ENCODE measurements around the gene SYCP2. TPM values are rescaled to one million over a fixed set of nuclear protein-coding genes. Genes with fewer than 3 reads are reported as not detected.
A peak's percentile ranks its signal among the peaks of the same experiment; 100 is the strongest.
"Not testable (repeated sequence)": the region's sequence is repeated elsewhere in the genome, so short reads cannot be mapped to it uniquely, and the experiment has no call there.

Gene SYCP2
- total RNA-seq, 2 donors from 2014 or later: 4.8 to 10.6 TPM

DNA sequence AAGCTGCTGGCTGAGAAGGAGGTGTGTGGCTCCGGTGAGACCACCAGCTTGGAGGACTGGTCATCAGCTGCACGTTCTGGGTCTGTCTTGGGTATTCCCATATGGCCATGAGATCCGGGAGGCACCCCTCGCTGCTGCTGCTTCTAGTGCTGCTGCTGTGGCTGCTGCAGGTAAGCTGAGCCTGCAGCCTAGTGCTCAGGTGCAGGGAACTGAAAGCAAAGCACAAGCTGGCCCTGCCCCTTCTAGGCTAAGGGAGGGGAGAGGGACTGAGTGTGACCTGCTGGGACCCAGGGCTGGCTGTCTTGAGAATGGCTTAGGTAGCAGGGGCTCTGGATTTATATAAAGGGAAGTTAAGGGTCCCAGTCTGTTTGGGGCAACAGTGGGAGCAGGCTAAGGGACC is 25.2 kb upstream of the SYCP2 start:
- no peaks in the 10 kb centered on the region for H3K27me3 ChIP-seq (replicated peaks; ENCODE audit: insufficient read depth)
- H3K27ac ChIP-seq: no peak overlapping the region
- no peak for DNase-seq (ENCODE audit: low spot score)
- H3K9me3 ChIP-seq: no peaks in the 10 kb centered on the region
- 75% methylated on average over 4 of the region's 4 CpGs for WGBS
- TF ChIP-seq POLR2A (IDR thresholded peaks at IDR 0.05) (peak; percentile 23), POLR2AphosphoS5 (IDR thresholded peaks at IDR 0.05) (no peak)
- TF ChIP-seq, protein P1, sequence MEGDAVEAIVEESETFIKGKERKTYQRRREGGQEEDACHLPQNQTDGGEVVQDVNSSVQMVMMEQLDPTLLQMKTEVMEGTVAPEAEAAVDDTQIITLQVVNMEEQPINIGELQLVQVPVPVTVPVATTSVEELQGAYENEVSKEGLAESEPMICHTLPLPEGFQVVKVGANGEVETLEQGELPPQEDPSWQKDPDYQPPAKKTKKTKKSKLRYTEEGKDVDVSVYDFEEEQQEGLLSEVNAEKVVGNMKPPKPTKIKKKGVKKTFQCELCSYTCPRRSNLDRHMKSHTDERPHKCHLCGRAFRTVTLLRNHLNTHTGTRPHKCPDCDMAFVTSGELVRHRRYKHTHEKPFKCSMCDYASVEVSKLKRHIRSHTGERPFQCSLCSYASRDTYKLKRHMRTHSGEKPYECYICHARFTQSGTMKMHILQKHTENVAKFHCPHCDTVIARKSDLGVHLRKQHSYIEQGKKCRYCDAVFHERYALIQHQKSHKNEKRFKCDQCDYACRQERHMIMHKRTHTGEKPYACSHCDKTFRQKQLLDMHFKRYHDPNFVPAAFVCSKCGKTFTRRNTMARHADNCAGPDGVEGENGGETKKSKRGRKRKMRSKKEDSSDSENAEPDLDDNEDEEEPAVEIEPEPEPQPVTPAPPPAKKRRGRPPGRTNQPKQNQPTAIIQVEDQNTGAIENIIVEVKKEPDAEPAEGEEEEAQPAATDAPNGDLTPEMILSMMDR (IDR thresholded peaks at IDR 0.05): no peak
- H3K36me3 ChIP-seq: no peaks in the 10 kb centered on the region
- H3K4me1 ChIP-seq (replicated peaks): no peaks in the 10 kb centered on the region
- peak overlapping the region; percentile 6 to 14 for H3K4me3 ChIP-seq
- intact Hi-C loops (cut with DNase I): no loop called here

DNA sequence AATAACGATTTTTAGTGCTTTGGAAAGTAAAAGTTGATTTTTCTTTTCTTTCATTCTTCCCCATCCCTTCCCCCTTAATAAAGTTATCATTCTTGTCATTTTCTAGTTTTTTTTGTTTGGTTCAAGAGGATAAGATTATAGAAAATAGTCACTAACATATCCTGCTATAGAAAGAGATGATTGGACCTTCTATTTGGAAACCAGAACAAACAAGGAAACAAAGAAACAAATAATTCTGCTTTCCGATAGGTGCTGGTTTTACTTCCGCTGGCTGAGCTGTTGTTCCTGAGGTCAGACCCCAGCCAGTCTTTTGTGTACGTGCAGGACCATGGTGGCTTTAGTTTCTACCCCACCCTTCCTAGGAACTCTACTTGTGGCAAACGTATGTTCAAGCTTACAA is 24.7 kb upstream of the SYCP2 start, which contains the start of gene CDH26:
Gene CDH26, plus strand, starts transcription at position 301 of the 400 bp plus-strand sequence. CDS start 304 bp downstream, outside the sequence.
- intact Hi-C loops (cut with DNase I): no loop called here
- H3K27me3 ChIP-seq (replicated peaks; ENCODE audit: insufficient read depth): no peaks in the 10 kb centered on the region

DNA sequence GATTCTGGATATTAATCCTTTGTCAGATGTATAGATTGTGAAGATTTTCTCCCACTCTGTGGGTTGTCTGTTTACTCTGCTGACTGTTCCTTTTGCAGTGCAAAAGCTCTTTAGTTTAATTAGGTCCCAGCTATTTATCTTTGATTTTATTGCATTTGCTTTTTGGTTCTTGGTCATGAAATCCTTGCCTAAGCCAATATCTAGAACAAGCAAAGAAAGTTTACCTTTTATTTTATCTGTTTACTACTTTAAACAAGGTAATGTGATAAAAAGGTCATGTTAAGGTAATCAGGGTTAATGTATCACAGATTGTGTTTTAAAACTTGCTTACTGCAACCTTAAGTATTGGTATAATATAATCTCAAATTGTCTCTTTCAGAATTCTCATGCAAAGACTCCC is 24.1 kb upstream of the SYCP2 start:
- TF ChIP-seq POLR2AphosphoS5 (IDR thresholded peaks at IDR 0.05): peak; percentile 72
- intact Hi-C loops (cut with DNase I); H3K27me3 ChIP-seq (replicated peaks; ENCODE audit: insufficient read depth); H3K9me3 ChIP-seq; H3K4me3 ChIP-seq; DNase-seq (ENCODE audit: low spot score); H3K36me3 ChIP-seq; H3K27ac ChIP-seq; H3K4me1 ChIP-seq (replicated peaks): not testable (repeated sequence)

More for the DNA sequence above, 24.7 kb upstream of the SYCP2 start, which contains the start of gene CDH26:
- Histone ChIP-seq H3K27ac (no peak within 1 kb of the TSS), H3K4me3 (peak within 1 kb of the TSS; percentile 6 to 14), H3K9me3 (no peaks in the 10 kb centered on the region), H3K36me3 (no peaks in the 10 kb centered on the region), H3K4me1 (replicated peaks) (no peaks in the 10 kb centered on the region)
- DNase-seq (ENCODE audit: low spot score): no peak
- 61% methylated on average over 5 of the region's 5 CpGs for WGBS
- TF ChIP-seq POLR2AphosphoS5 (IDR thresholded peaks at IDR 0.05) (no peak), POLR2A (IDR thresholded peaks at IDR 0.05) (no peak)
- TF ChIP-seq, protein P1 (IDR thresholded peaks at IDR 0.05): no peak

DNA sequence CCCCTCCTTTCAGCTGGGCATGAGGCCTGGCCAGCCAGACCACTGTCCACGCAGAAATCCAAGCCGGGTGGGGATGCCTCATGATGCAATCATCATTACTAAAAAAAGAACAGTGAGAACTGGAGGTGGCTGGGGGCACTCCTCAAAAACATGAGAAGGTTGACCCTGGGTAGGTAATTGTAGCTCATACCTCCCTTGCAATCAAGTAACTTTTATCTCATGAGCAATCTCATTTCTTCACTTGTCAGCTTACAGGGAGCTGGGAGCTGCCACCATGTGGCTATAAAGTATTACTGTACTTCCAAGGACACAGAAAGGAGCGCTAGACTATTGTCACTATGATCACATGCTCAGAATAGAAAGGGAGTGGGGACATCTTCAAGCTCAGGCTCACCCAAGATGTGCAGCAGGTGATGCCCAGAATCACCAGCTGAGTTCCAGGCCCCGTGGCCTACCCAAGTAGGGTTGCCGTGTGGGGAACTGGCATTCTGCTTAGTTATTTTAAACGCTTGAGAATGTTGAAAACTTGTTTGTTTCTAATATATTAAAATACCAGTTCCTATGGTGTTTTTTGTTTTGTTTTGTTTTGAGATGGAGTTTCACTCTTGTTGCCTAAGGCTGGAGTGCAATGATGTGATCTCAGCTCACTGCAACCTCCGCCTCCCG is 21.8 kb upstream of the SYCP2 start:
- Histone ChIP-seq H3K36me3 (no peaks in the 10 kb centered on the region), H3K4me1 (replicated peaks) (no peaks in the 10 kb centered on the region), H3K9me3 (no peaks in the 10 kb centered on the region), H3K27ac (no peak overlapping the region), H3K27me3 (replicated peaks; ENCODE audit: insufficient read depth) (no peaks in the 10 kb centered on the region), H3K4me3 (no peak overlapping the region)
- no peak for TF ChIP-seq POLR2A (IDR thresholded peaks at IDR 0.05)
- peak; percentile 44 for TF ChIP-seq POLR2AphosphoS5 (IDR thresholded peaks at IDR 0.05)
- TF ChIP-seq, protein P1 (IDR thresholded peaks at IDR 0.05): peak in 3 of 4 experiments; percentile 25 to 41 (median 34)
- DNase-seq (ENCODE audit: low spot score): peak; percentile 20
- WGBS: 83% methylated on average over 8 of the region's 8 CpGs
- intact Hi-C loops (cut with DNase I): no loop called here

DNA sequence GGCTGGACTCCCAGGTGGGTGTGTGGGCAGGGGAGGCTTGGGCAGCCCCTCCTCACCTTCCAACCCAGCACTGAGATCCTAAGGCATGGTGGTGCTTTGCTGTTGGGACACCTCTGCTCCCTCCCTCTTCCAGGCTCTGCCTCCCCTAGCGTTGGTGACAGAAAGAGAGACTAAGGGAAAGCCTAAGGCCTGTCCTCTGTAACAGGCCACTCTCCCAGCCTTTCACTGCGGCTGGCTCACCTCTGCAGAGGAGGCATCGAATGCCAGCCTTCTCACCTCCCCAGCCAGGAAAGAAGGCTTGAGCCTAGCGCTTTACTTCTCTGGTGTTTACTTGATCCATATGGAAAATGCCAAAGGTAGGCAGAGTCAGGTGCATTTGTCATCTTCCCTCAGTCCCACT is 21.3 kb upstream of the SYCP2 start:
- no peaks in the 10 kb centered on the region for H3K4me1 ChIP-seq (replicated peaks)
- no peak for DNase-seq (ENCODE audit: low spot score)
- H3K36me3 ChIP-seq: no peaks in the 10 kb centered on the region
- H3K27ac ChIP-seq: no peak overlapping the region
- intact Hi-C loops (cut with DNase I): no loop called here
- H3K27me3 ChIP-seq (replicated peaks; ENCODE audit: insufficient read depth): no peaks in the 10 kb centered on the region
- H3K4me3 ChIP-seq: no peak overlapping the region
- 87% methylated on average over 4 of the region's 4 CpGs for WGBS
- TF ChIP-seq POLR2AphosphoS5 (IDR thresholded peaks at IDR 0.05) (no peak), POLR2A (IDR thresholded peaks at IDR 0.05) (no peak)
- TF ChIP-seq, protein P1 (IDR thresholded peaks at IDR 0.05): no peak
- H3K9me3 ChIP-seq: no peaks in the 10 kb centered on the region
